CD14-positive monocyte (primary cell): ENCODE data around the gene GP1BA. TPM values are rescaled to one million over a fixed set of nuclear protein-coding genes. Genes with fewer than 3 reads are reported as not detected.

Source experiments
- DNase-seq, 3 donors: peaks; one replicate each; pipeline ENCODE4 v3.0.0-alpha.2; 2011 to 2022
- H2AFZ ChIP-seq: 2 replicates; pipeline ENCODE4 v1.6.0; 2012; ENCODE audit warnings: mild to moderate bottlenecking, low read depth, low read length, inconsistent platforms; ENCODE audit not compliant: insufficient read depth, poor library complexity, severe bottlenecking
- H3K27ac ChIP-seq, 2 donors: 1 replicate in 1 of 2; 2 replicates in 1 of 2; pipeline ENCODE4 v1.5.1; 2012 to 2013; ENCODE audit warnings: low read length in 2 of 2, control low read depth in 1 of 2, inconsistent platforms in 1 of 2, low read depth in 1 of 2, mild to moderate bottlenecking in 1 of 2
- H3K27me3 ChIP-seq, 2 donors: one replicate each; pipeline versions ENCODE4 v1.6.0 to v1.6.1; 2011 to 2013; ENCODE audit warnings: low read length in 2 of 2; ENCODE audit not compliant: control insufficient read depth in 2 of 2, insufficient read depth in 2 of 2
- H3K36me3 ChIP-seq, 2 donors: replicated peaks in 1 of 2; 1 replicate in 1 of 2; 2 replicates in 1 of 2; pipeline versions ENCODE4 v1.5.1 to v1.6.1; 2012 to 2013; ENCODE audit warnings: low read length in 2 of 2, control low read depth in 1 of 2, inconsistent platforms in 1 of 2, mild to moderate bottlenecking in 1 of 2; ENCODE audit not compliant: insufficient read depth in 2 of 2, control insufficient read depth in 1 of 2
- H3K4me1 ChIP-seq, 2 donors: 1 replicate in 1 of 2; 2 replicates in 1 of 2; pipeline versions ENCODE4 v1.5.1 to v1.6.1; 2012 to 2013; ENCODE audit warnings: low read length in 2 of 2, control low read depth in 1 of 2, inconsistent platforms in 1 of 2, mild to moderate bottlenecking in 1 of 2, moderate library complexity in 1 of 2; ENCODE audit not compliant: insufficient read depth in 2 of 2, control insufficient read depth in 1 of 2
- H3K4me2 ChIP-seq: replicated peaks from 2 replicates; pipeline ENCODE3; 2012; ENCODE audit warnings: low read length, moderate library complexity, mild to moderate bottlenecking; ENCODE audit not compliant: poor library complexity, severe bottlenecking; ENCODE audit errors: extremely low read depth
- H3K4me3 ChIP-seq, 3 experiments: fragments of 200-600 bp in 1 of 3; sonication (generic) in 1 of 3; replicated peaks in 1 of 3; 1 replicate in 2 of 3; 2 replicates in 1 of 3; pipeline ENCODE4 v1.5.1; 2011 to 2013; ENCODE audit warnings: low read length in 3 of 3, mild to moderate bottlenecking in 3 of 3, control low read depth in 2 of 3, low read depth in 2 of 3, inconsistent platforms in 1 of 3, moderate library complexity in 1 of 3
- H3K79me2 ChIP-seq: 2 replicates; pipeline ENCODE4 v1.6.0; 2012; ENCODE audit warnings: mild to moderate bottlenecking, control low read depth, inconsistent platforms, low read length, moderate library complexity; ENCODE audit not compliant: insufficient read depth
- H3K9ac ChIP-seq: 2 replicates; pipeline ENCODE4 v1.6.0; 2017; ENCODE audit warnings: low read length, mild to moderate bottlenecking; ENCODE audit not compliant: insufficient read depth, poor library complexity, severe bottlenecking
- H3K9me3 ChIP-seq, 2 donors: replicated peaks in 1 of 2; 1 replicate in 1 of 2; 2 replicates in 1 of 2; pipeline versions ENCODE4 v1.5.1 to v1.6.1; 2012 to 2013; ENCODE audit warnings: low read length in 2 of 2, control low read depth in 1 of 2; ENCODE audit not compliant: control insufficient read depth in 1 of 2, insufficient read depth in 1 of 2
- H4K20me1 ChIP-seq: 2 replicates; pipeline ENCODE4 v1.6.0; 2012; ENCODE audit warnings: mild to moderate bottlenecking, low read length, control low read depth, moderate library complexity; ENCODE audit not compliant: insufficient read depth
- H3K27ac Mint-ChIP-seq, 7 donors: one replicate each; pipeline ENCODE4 v1.8.0; 2020; ENCODE audit warnings: mild to moderate bottlenecking in 7 of 7, mixed read lengths in 7 of 7, moderate library complexity in 6 of 7, inconsistent platforms in 2 of 7
- H3K27me3 Mint-ChIP-seq, 3 donors: one replicate each; pipeline ENCODE4 v1.8.0; 2021 to 2022; ENCODE audit warnings: low read depth in 3 of 3, mild to moderate bottlenecking in 3 of 3, mixed read lengths in 3 of 3, moderate library complexity in 3 of 3, inconsistent platforms in 1 of 3
- H3K36me3 Mint-ChIP-seq, 2 donors: one replicate each; pipeline ENCODE4 v1.8.0; 2020; ENCODE audit warnings: mixed read lengths in 2 of 2, inconsistent platforms in 1 of 2, mild to moderate bottlenecking in 1 of 2
- H3K4me1 Mint-ChIP-seq: one replicate; pipeline ENCODE4 v1.8.0; 2020; ENCODE audit warnings: mild to moderate bottlenecking, mixed read lengths
- H3K4me3 Mint-ChIP-seq, 2 donors: one replicate each; pipeline ENCODE4 v1.8.0; 2020; ENCODE audit warnings: mild to moderate bottlenecking in 2 of 2, mixed read lengths in 2 of 2, moderate library complexity in 1 of 2
- H3K9me3 Mint-ChIP-seq, 7 donors: one replicate each; pipeline ENCODE4 v1.8.0; 2020 to 2022; ENCODE audit warnings: mixed read lengths in 7 of 7, mild to moderate bottlenecking in 6 of 7, moderate library complexity in 6 of 7, inconsistent platforms in 2 of 7
- CTCF ChIP-seq: fragments of 200-600 bp; IDR thresholded peaks from one replicate; pipeline ENCODE4 v1.8.0; 2022; ENCODE audit warnings: antibody characterized with exemption, mild to moderate bottlenecking
- WGBS: methylation state at CpG from one replicate; pipeline ENCODE4 v1.1.5; 2013; ENCODE audit warnings: missing lambda C conversion rate; ENCODE audit not compliant: insufficient coverage; 5-methylcytosine and 5-hydroxymethylcytosine counted together
- intact Hi-C, 2 donors: fragments of 100-400 bp; cut with micrococcal nuclease; formaldehyde crosslinking; loops; one replicate each; pipeline versions ENCODE4 v1.15.0 to v1.15.1; 2023
- polyA plus RNA-seq, 3 donors: library from polyadenylated mRNA; depleted of rRNA in 1 of 3; unstranded in 2 of 3; stranded (reverse) in 1 of 3; fragments of 300-500 nt in 2 of 3; fragments of >200 nt in 1 of 3; fragmentation: Illumina TruSeq in 2 of 3; gene quantifications; 1 replicate in 2 of 3; 2 replicates in 1 of 3; pipeline ENCODE4 v1.2.3, GENCODE V29; 2012 to 2021

GP1BA gene
- polyA plus RNA-seq, 3 donors: 0.24 to 0.29 TPM; not detected in 1

GRCh38 chr17:4891411-4892410 lies 40.4 kb upstream of the GP1BA start:
- intact Hi-C loops: no loop called here
- Mint-ChIP-seq H3K9me3 (peaks cover 0 to 2% (median 0%) of the 10 kb centered on the region in 7 donors), H3K27me3 (peaks cover 0 to 3% (median 0%) of the 10 kb centered on the region in 3 donors)

More at GRCh38 chr17:4891411-4892410, 40.4 kb upstream of the GP1BA start:
- peak overlapping the region in 1 of 7 donors; percentile 66 for H3K27ac Mint-ChIP-seq
- H3K79me2 ChIP-seq: no peaks in the 10 kb centered on the region
- H3K9me3 ChIP-seq: no peaks in the 10 kb centered on the region
- peaks cover 75 to 91% of the 10 kb centered on the region in 2 donors for H3K36me3 Mint-ChIP-seq
- peaks cover 4% of the 10 kb centered on the region for H4K20me1 ChIP-seq
- 97% methylated on average over 30 of the region's 42 CpGs for WGBS
- H3K36me3 ChIP-seq: peaks cover 82 to 90% of the 10 kb centered on the region in 2 donors
- no peak overlapping the region for H3K27ac ChIP-seq
- TF ChIP-seq CTCF: no peak
- no peak overlapping the region for H3K4me2 ChIP-seq
- H3K9ac ChIP-seq: no peak overlapping the region
- H3K4me1 ChIP-seq: no peaks in the 10 kb centered on the region
- no peak overlapping the region for H2AFZ ChIP-seq
- no peak overlapping the region for H3K4me3 Mint-ChIP-seq
- H3K4me3 ChIP-seq: no peak overlapping the region
- DNase-seq: peak in 1 of 3 donors; percentile 3
- H3K27me3 ChIP-seq: no peaks in the 10 kb centered on the region
- peaks cover 2% of the 10 kb centered on the region for H3K4me1 Mint-ChIP-seq
